Lung microvascular endothelial cell (primary cell): ENCODE data around the gene NKX6-1. TPM values are rescaled to one million over a fixed set of nuclear protein-coding genes. Genes with fewer than 3 reads are reported as not detected.
A peak's percentile ranks its signal among the peaks of the same experiment; 100 is the strongest.

ENCODE experiments used
- DNase-seq, 2 donors: peaks; one replicate each; pipeline versions ENCODE4 v3.0.0 to v3.0.0-alpha.2; 2010; ENCODE audit warnings: low read depth in 2 of 2
- total RNA-seq: library from RNA; depleted of rRNA; stranded (reverse); fragments of >200 nt; gene quantifications from 2 replicates; pipeline ENCODE4 v1.2.1, GENCODE V29; 2014

NKX6-1 gene
- total RNA-seq = not detected in 2 replicates

- DNase-seq = peak; percentile 65 to 67
These were observed at the start of gene NKX6-1 for GRCh38 chr4:84498935-84499623. TSS of gene NKX6-1 (minus strand) at chr4:84499292. CDS start at chr4:84498228, 1,064 bp downstream.

- no peak for DNase-seq
These were observed 48.1 kb upstream of the NKX6-1 start for GRCh38 chr4:84547211-84547610.

- DNase-seq = no peak
These were observed 46.0 kb upstream of the NKX6-1 start for GRCh38 chr4:84545093-84545492.

- DNase-seq = no peak
These were observed 36.8 kb upstream of the NKX6-1 start for GRCh38 chr4:84535901-84536300.

- no peak for DNase-seq
These were observed 32.6 kb upstream of the NKX6-1 start for GRCh38 chr4:84531689-84532088.

GRCh38 chr4:84530871-84531270 is 31.8 kb upstream of the NKX6-1 start:
- DNase-seq = peak in 1 of 2 donors; percentile 6

GRCh38 chr4:84530454-84530853 is 31.4 kb upstream of the NKX6-1 start:
- DNase-seq = no peak

- DNase-seq = peak; percentile 21 to 42
These were observed 30.2 kb upstream of the NKX6-1 start for GRCh38 chr4:84529169-84529751.

GRCh38 chr4:84527391-84527790 is 28.3 kb upstream of the NKX6-1 start:
- no peak for DNase-seq

- DNase-seq = no peak
These were observed 16.0 kb upstream of the NKX6-1 start for GRCh38 chr4:84515075-84515474.

- no peak for DNase-seq
These were observed 13.2 kb upstream of the NKX6-1 start for GRCh38 chr4:84512277-84512676.

GRCh38 chr4:84511703-84512102 is 12.6 kb upstream of the NKX6-1 start:
- DNase-seq = no peak

GRCh38 chr4:84507941-84508340 is 8.8 kb upstream of the NKX6-1 start:
- no peak for DNase-seq

- no peak for DNase-seq
These were observed 5.7 kb upstream of the NKX6-1 start for GRCh38 chr4:84504821-84505220.

- DNase-seq = peak; percentile 72 to 76
These were observed 4.7 kb upstream of the NKX6-1 start for GRCh38 chr4:84503495-84504437.

GRCh38 chr4:84502955-84503373 is 3.9 kb upstream of the NKX6-1 start:
- DNase-seq = no peak

GRCh38 chr4:84502333-84502954 is 3.4 kb upstream of the NKX6-1 start:
- DNase-seq = no peak

GRCh38 chr4:84501721-84502267 is 2.7 kb upstream of the NKX6-1 start:
- DNase-seq = no peak

GRCh38 chr4:84501202-84501503 is 2.1 kb upstream of the NKX6-1 start:
- no peak for DNase-seq

- DNase-seq = no peak
These were observed 1.5 kb upstream of the NKX6-1 start for GRCh38 chr4:84500386-84501201.

GRCh38 chr4:84499624-84499982 is 511 bp upstream of the NKX6-1 start:
- DNase-seq = no peak
